Neural crest cell (in vitro differentiated cells): ENCODE results near the gene MRPS2. TPM values are rescaled to one million over a fixed set of nuclear protein-coding genes. Genes with fewer than 3 reads are reported as not detected.
"Not testable (repeated sequence)": the region's sequence is repeated elsewhere in the genome, so short reads cannot be mapped to it uniquely, and the experiment has no call there.

Experiments used
- DNase-seq: peaks from one replicate; pipeline ENCODE4 v3.0.0; 2021; ENCODE audit warnings: low read depth, mixed read lengths, low spot score
- H3K27ac Mint-ChIP-seq: one replicate; pipeline ENCODE4 v1.8.0; 2021; ENCODE audit warnings: mild to moderate bottlenecking, mixed read lengths; ENCODE audit not compliant: unreplicated experiment
- H3K27me3 Mint-ChIP-seq: 2 replicates; pipeline ENCODE4 v1.8.0; 2021; ENCODE audit warnings: low read depth, mild to moderate bottlenecking, mixed read lengths
- H3K36me3 Mint-ChIP-seq: 2 replicates; pipeline ENCODE4 v1.8.0; 2021; ENCODE audit warnings: low read depth, mild to moderate bottlenecking, mixed read lengths
- H3K4me1 Mint-ChIP-seq: 2 replicates; pipeline ENCODE4 v1.8.0; 2021; ENCODE audit warnings: mixed read lengths
- H3K4me3 Mint-ChIP-seq: one replicate; pipeline ENCODE4 v1.8.0; 2021; ENCODE audit warnings: mild to moderate bottlenecking, mixed read lengths
- H3K9me3 Mint-ChIP-seq: 2 replicates; pipeline ENCODE4 v1.8.0; 2021; ENCODE audit warnings: mixed read lengths
- CTCF ChIP-seq: fragments of 200-600 bp; sonication (generic); conservative IDR thresholded peaks from 2 replicates; pipeline ENCODE4 v1.5.0; 2021; ENCODE audit warnings: antibody characterized with exemption, mild to moderate bottlenecking
- total RNA-seq: library from RNA; stranded (reverse); gene quantifications from 2 replicates; pipeline ENCODE4 v1.2.1, GENCODE V29; 2021

Gene MRPS2
- total RNA-seq, 1 donor from 2014 or later: 60.6 TPM

DNA sequence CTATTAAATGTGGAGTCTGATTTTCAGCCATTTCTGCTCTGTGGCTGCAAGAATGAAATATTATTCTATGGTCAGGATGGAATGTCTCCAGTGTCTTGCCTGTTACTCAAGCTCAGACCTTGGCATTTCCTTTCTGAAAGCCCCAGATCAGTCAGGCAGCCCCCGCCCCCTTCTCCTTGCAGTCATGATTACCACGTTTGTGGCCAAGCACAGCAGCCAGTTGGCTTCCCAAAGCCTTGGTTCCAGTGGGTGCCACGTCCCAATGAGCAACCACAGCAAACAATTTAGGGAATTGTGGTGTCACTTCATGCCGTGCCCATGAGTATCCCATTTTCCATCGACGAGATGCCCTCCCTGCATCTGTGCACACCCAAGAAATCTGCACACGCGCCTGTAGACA is 35.7 kb downstream of the MRPS2 start:
- Mint-ChIP-seq H3K9me3 (no peaks in the 10 kb centered on the region), H3K27ac (no peak overlapping the region), H3K4me1 (no peaks in the 10 kb centered on the region), H3K36me3 (no peaks in the 10 kb centered on the region), H3K4me3 (no peak overlapping the region), H3K27me3 (peaks cover 45% of the 10 kb centered on the region)
- DNase-seq: no peak
- TF ChIP-seq CTCF: no peak

- H3K36me3 Mint-ChIP-seq, H3K4me1 Mint-ChIP-seq, DNase-seq, H3K9me3 Mint-ChIP-seq, H3K27ac Mint-ChIP-seq, H3K4me3 Mint-ChIP-seq: not testable (repeated sequence)
- peaks cover 50% of the 10 kb centered on the region for H3K27me3 Mint-ChIP-seq
These were observed 42.9 kb downstream of the MRPS2 start for GRCh38 chr9:135543262-135543894.

DNA sequence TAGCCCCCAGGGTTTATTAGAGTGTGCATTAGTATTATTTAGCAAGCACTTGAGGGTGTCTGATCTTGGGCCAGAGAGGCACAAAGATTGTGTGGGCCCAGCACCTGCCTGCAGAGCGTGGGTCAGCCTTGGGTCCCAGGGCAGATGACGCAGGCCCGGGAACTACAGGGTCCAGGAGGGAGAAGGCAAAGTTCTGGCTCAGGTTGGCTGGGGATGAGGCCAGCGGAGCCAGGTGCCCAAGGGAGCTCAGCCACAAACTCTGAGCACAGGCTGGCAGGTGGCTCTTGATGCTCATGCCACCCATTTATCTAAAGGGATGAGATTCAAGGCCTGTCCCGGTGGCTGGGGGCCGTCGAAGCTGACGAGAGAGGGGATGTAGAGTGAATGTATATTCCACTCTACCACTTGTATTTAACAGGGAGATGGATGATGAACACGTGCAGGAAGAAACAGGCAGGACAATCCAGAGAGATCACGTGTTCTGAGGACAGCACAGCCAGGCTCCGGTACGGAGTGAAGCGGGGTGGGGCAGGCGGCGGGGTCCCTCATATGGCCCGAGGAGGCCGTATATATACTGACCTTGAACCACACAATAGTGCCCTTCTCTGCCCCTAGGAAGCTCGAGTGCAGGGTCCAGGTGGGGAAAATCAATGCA is 44.6 kb downstream of the MRPS2 start:
- Mint-ChIP-seq H3K27ac (peak overlapping the region; percentile 31), H3K36me3 (no peaks in the 10 kb centered on the region), H3K4me1 (no peaks in the 10 kb centered on the region), H3K4me3 (no peak overlapping the region), H3K9me3 (no peaks in the 10 kb centered on the region), H3K27me3 (peaks cover 37% of the 10 kb centered on the region)
- DNase-seq: no peak
- TF ChIP-seq CTCF: no peak

GRCh38 chr9:135545646-135546176 is 45.2 kb downstream of the MRPS2 start, which contains the start of gene OBP2A:
Gene OBP2A (plus strand): TSS chr9:135546126. CDS start chr9:135546181, 55 bp downstream.
- H3K4me3 Mint-ChIP-seq, H3K4me1 Mint-ChIP-seq, DNase-seq, H3K9me3 Mint-ChIP-seq, H3K36me3 Mint-ChIP-seq: not testable (repeated sequence)
- Mint-ChIP-seq H3K27me3 (peaks cover 32% of the 10 kb centered on the region), H3K27ac (peak within 1 kb of the TSS; percentile 31)

DNA sequence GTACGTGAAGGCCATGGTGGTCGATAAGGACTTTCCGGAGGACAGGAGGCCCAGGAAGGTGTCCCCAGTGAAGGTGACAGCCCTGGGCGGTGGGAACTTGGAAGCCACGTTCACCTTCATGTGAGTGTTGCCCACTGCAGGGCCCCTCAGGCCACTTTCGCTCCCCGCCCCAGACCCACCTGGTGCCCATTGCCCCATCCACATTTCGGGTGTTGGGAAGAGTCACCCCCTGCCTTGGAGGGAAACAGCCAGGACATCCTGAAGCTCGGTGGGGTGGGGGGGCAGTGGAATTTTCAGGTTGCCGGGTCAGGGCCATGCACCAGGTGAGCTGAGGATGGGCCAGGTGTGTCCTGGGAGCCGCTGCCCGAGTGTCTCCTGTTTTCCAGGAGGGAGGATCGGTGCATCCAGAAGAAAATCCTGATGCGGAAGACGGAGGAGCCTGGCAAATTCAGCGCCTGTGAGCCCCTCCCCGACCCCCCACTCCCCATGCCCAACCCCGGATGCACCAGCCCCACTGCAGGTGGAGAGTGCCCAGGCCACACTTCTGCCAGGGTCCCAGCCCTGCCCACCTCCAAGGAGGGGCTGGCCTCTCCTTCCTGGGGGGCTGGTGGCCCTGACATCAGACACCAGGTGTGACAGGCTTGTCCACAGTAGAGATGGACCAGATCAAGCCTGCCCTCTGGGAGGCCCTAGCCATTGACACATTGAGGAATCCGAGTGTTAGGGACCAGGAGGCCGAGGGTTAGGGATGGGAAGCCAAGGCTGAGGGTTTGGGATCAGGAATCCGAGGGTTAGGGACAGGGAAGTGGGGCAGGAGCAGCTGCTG is 46.5 kb downstream of the MRPS2 start:
- not testable (repeated sequence) for H3K27ac Mint-ChIP-seq, H3K36me3 Mint-ChIP-seq, H3K4me3 Mint-ChIP-seq, H3K9me3 Mint-ChIP-seq, H3K4me1 Mint-ChIP-seq, DNase-seq
- H3K27me3 Mint-ChIP-seq: peaks cover 20% of the 10 kb centered on the region

DNA sequence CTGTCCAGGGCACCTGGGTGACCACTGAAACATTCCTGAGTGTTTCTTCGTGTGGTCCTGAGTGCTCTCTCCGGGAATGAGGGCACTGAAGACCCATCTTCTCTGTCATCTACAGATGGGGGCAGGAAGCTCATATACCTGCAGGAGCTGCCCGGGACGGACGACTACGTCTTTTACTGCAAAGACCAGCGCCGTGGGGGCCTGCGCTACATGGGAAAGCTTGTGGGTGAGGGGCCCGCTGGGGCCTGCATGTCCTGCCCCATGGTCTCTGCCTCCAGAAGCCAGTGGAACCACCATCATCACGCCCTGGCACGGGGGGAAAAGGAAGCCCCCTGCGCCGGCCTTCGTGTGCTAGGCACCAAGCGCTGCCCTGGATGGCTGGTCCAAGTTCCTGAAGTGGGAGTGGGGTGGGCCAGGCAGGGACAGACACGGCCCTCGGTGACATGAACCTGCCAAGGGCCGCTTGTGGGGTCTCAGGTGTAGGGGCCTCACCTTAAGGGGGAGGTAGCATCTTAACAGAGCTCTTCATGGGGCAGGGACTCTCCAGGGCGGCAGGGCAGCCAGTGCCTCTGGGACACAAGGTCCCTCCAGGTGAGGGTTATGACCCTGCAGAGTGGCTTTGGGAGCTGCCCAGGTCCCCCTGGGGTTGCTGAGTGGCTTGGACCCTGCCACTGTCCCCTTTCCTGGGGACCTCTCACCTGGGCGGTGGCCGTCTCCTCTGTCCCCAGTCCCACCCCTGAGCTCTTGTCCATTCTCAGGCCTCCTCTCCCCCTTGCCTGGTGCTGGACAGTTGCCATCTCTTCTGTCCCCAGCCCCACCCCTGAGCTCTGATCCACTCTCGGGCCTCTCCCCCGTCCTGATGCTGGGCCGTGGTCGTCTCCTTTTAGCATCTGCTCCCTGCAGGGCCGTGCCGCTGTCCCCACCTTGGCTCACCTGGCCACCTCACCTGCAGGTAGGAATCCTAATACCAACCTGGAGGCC is 47.6 kb downstream of the MRPS2 start:
- TF ChIP-seq CTCF: no peak
- Mint-ChIP-seq H3K27me3 (peaks cover 11% of the 10 kb centered on the region), H3K9me3 (no peaks in the 10 kb centered on the region), H3K4me1 (no peaks in the 10 kb centered on the region), H3K4me3 (no peak overlapping the region), H3K36me3 (no peaks in the 10 kb centered on the region), H3K27ac (no peak overlapping the region)
- DNase-seq: no peak

DNA sequence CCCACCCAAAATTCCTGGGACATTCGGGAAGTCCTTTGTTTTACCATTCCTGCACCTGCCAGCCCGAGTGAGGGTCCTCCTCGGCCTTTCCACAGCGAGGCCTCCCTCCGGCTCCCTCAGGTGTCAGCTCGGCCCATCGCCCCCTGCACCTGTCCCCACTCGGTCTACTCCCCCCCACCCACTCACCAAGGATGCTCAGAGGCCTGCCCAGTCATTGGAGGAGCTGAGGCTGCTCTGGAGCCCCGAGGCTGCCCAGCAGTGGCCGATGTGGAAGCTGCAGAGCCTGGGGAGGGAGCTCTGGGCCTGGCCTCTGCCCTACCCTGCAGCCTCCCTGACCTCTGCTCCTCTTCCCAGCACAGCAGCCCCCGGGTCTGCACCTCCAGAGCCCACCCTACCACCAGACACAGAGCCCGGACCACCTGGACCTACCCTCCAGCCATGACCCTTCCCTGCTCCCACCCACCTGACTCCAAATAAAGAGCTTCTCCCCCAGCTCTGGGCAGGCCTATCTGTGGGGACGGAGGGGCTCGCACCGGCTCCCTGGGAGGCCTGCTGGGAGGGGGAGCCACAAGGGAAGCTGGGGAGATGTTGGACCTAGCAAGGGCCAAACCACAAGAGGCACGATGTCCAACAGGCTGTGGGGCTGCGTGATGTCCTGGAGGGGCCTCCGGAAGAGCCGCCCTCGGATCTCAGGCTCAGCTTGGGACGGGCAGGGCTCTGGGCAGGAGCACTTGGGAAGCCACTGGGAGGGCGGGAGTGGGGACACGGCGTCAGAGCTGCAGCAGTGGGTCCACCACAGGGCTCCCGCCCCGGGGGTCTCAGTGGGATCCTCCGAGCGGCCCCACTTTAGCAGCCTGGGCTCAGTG is 49.2 kb downstream of the MRPS2 start:
- not testable (repeated sequence) for DNase-seq, H3K27me3 Mint-ChIP-seq, H3K4me3 Mint-ChIP-seq, H3K9me3 Mint-ChIP-seq, H3K4me1 Mint-ChIP-seq, H3K27ac Mint-ChIP-seq, H3K36me3 Mint-ChIP-seq
